BLaER1 (cell line): ENCODE measurements around the gene TIGD2.

ENCODE experiments used
- H3K27ac ChIP-seq: shearing (Covaris generic); formaldehyde crosslinking; 2 replicates; pipeline ENCODE4 v1.8.1; 2022
- H3K27me3 ChIP-seq: shearing (Covaris generic); formaldehyde crosslinking; 2 replicates; pipeline ENCODE4 v1.8.1; 2022
- H3K36me3 ChIP-seq: shearing (Covaris generic); formaldehyde crosslinking; 2 replicates; pipeline ENCODE4 v1.8.1; 2022
- H3K4me1 ChIP-seq: shearing (Covaris generic); formaldehyde crosslinking; 2 replicates; pipeline ENCODE4 v1.8.1; 2022
- H3K4me2 ChIP-seq: shearing (Covaris generic); formaldehyde crosslinking; 2 replicates; pipeline ENCODE4 v1.8.1; 2022
- H3K4me3 ChIP-seq: shearing (Covaris generic); formaldehyde crosslinking; 2 replicates; pipeline ENCODE4 v1.8.1; 2022
- H3K9ac ChIP-seq: shearing (Covaris generic); formaldehyde crosslinking; 2 replicates; pipeline ENCODE4 v1.8.1; 2022
- H3K9me3 ChIP-seq: shearing (Covaris generic); formaldehyde crosslinking; 2 replicates; pipeline ENCODE4 v1.8.1; 2022
- H4K20me1 ChIP-seq: shearing (Covaris generic); formaldehyde crosslinking; 2 replicates; pipeline ENCODE4 v1.8.1; 2022
- Cebpa-rat ChIP-seq: shearing (Covaris generic); IDR thresholded peaks from 2 replicates; pipeline ENCODE4 v1.8.1; 2022

TIGD2 gene

GRCh38 chr4:89099471-89099870, 11.9 kb upstream of the TIGD2 start:
- no peaks in the 10 kb centered on the region for H3K27me3 ChIP-seq
- H3K9me3 ChIP-seq, result no peaks in the 10 kb centered on the region
- no peaks in the 10 kb centered on the region for H3K4me1 ChIP-seq
- TF ChIP-seq Cebpa-rat, result no peak
- no peak overlapping the region for H3K4me3 ChIP-seq
- H3K36me3 ChIP-seq, result no peaks in the 10 kb centered on the region
- no peak overlapping the region for H3K4me2 ChIP-seq
- H3K27ac ChIP-seq, result no peak overlapping the region
- no peak overlapping the region for H3K9ac ChIP-seq
- H4K20me1 ChIP-seq, result no peaks in the 10 kb centered on the region

DNA sequence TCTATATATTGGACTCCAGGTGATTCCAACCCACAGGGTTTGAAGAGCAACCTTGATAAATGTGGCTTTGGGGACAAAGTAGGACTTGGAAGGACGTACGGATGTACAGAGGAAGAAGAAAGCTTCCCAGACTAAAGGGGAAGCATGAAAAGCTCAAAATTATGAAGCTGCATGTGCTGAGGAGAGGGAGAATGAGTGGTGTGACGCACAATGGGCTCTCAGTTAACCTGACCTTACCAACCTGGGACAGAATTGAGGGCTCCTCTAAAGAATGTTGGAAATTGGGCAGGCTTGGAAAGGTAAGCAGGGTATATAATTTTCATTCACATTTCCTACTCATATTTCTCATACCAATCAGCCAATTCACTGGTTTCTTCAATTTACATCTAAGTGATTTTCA, 10.5 kb upstream of the TIGD2 start:
- Histone ChIP-seq H3K4me3 (no peak overlapping the region), H3K36me3 (no peaks in the 10 kb centered on the region), H3K27ac (no peak overlapping the region), H3K4me1 (no peaks in the 10 kb centered on the region), H3K9ac (no peak overlapping the region), H3K4me2 (no peak overlapping the region), H3K9me3 (no peaks in the 10 kb centered on the region), H4K20me1 (no peaks in the 10 kb centered on the region), H3K27me3 (no peaks in the 10 kb centered on the region)
- TF ChIP-seq Cebpa-rat, result no peak

GRCh38 chr4:89101256-89102161, 9.8 kb upstream of the TIGD2 start:
- H3K9me3 ChIP-seq, result no peaks in the 10 kb centered on the region
- no peaks in the 10 kb centered on the region for H4K20me1 ChIP-seq
- H3K27me3 ChIP-seq, result no peaks in the 10 kb centered on the region
- H3K36me3 ChIP-seq, result no peaks in the 10 kb centered on the region
- H3K9ac ChIP-seq, result no peak overlapping the region
- no peak overlapping the region for H3K27ac ChIP-seq
- no peak for TF ChIP-seq Cebpa-rat
- no peak overlapping the region for H3K4me3 ChIP-seq
- H3K4me2 ChIP-seq, result no peak overlapping the region
- H3K4me1 ChIP-seq, result no peaks in the 10 kb centered on the region

DNA sequence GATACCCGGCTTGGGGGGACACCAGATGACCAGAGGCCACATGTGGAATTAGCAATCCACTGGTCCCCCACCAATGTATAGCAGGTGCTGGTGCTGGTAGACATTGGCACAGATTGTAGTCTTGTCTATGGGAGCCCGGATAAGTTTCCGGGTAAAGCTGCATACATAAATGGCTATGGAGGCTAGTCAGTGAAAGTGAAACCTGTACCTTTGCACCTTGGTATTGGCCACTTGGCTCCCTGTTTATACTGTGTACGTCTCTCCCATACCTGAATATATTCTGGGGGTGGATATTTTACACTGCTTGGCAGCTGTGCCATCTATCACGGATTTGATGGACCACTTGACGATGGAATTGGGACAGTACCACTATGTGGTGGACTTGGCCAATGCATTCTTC, 5.6 kb upstream of the TIGD2 start:
- no peak overlapping the region for H3K4me3 ChIP-seq
- H3K27me3 ChIP-seq, result peaks cover 12% of the 10 kb centered on the region

GRCh38 chr4:89108091-89108490, 3.2 kb upstream of the TIGD2 start:
- peaks cover 14% of the 10 kb centered on the region for H3K27me3 ChIP-seq
- TF ChIP-seq Cebpa-rat, result no peak
- peaks cover 17% of the 10 kb centered on the region for H3K4me1 ChIP-seq
- H3K36me3 ChIP-seq, result no peaks in the 10 kb centered on the region
- no peak overlapping the region for H3K4me3 ChIP-seq
- no peak overlapping the region for H3K9ac ChIP-seq
- no peak overlapping the region for H3K4me2 ChIP-seq
- H3K27ac ChIP-seq, result no peak overlapping the region
- peaks cover 18% of the 10 kb centered on the region for H3K9me3 ChIP-seq
- no peaks in the 10 kb centered on the region for H4K20me1 ChIP-seq

More for the DNA sequence above, 5.6 kb upstream of the TIGD2 start:
- H3K9ac ChIP-seq, result no peak overlapping the region
- H3K4me1 ChIP-seq, result peaks cover 5% of the 10 kb centered on the region; the same call in 1 of the 2 replicates
- no peak for TF ChIP-seq Cebpa-rat
- no peak overlapping the region for H3K27ac ChIP-seq
- no peaks in the 10 kb centered on the region for H4K20me1 ChIP-seq
- no peak overlapping the region for H3K4me2 ChIP-seq
- H3K9me3 ChIP-seq, result peaks cover 18% of the 10 kb centered on the region
- H3K36me3 ChIP-seq, result no peaks in the 10 kb centered on the region

GRCh38 chr4:89109841-89110540, 1.3 kb upstream of the TIGD2 start:
- Histone ChIP-seq H3K4me1 (peaks cover 17% of the 10 kb centered on the region), H3K9me3 (peaks cover 30% of the 10 kb centered on the region), H3K9ac (no peak overlapping the region), H3K27me3 (peaks cover 14% of the 10 kb centered on the region), H4K20me1 (no peaks in the 10 kb centered on the region), H3K27ac (no peak overlapping the region), H3K4me3 (peak overlapping the region; percentile 89), H3K4me2 (peak overlapping the region; percentile 87; the same call in 1 of the 2 replicates), H3K36me3 (0 out of 2 replicates have a peak, but pooled peaks cover 9% of the 10 kb centered on the region)
- no peak for TF ChIP-seq Cebpa-rat

GRCh38 chr4:89110541-89110985, 770 bp upstream of the TIGD2 start:
- H3K9me3 ChIP-seq, result peaks cover 30% of the 10 kb centered on the region
- H3K27ac ChIP-seq, result no peak overlapping the region
- peak overlapping the region; percentile 62 for H3K9ac ChIP-seq
- H4K20me1 ChIP-seq, result no peaks in the 10 kb centered on the region
- H3K27me3 ChIP-seq, result peaks cover 14% of the 10 kb centered on the region
- peak overlapping the region; percentile 87 for H3K4me2 ChIP-seq
- H3K4me3 ChIP-seq, result peak overlapping the region; percentile 89
- no peak for TF ChIP-seq Cebpa-rat
- H3K4me1 ChIP-seq, result peaks cover 17% of the 10 kb centered on the region
- 0 out of 2 replicates have a peak, but pooled peaks cover 13% of the 10 kb centered on the region for H3K36me3 ChIP-seq

- peaks cover 17% of the 10 kb centered on the region for H3K4me1 ChIP-seq
- peaks cover 14% of the 10 kb centered on the region for H3K27me3 ChIP-seq
- peaks cover 29% of the 10 kb centered on the region for H3K9me3 ChIP-seq
- H3K9ac ChIP-seq, result peak overlapping the region; percentile 90
- peak overlapping the region; percentile 89 for H3K4me3 ChIP-seq
- H3K27ac ChIP-seq, result peak overlapping the region; percentile 85
- H3K36me3 ChIP-seq, result 0 out of 2 replicates have a peak, but pooled peaks cover 14% of the 10 kb centered on the region
- peak overlapping the region; percentile 92 for H3K4me2 ChIP-seq
- H4K20me1 ChIP-seq, result no peaks in the 10 kb centered on the region
- TF ChIP-seq Cebpa-rat, result peak; percentile 53; the same call in 1 of the 2 replicates
Measured at GRCh38 chr4:89111833-89112563, 665 bp downstream of the TIGD2 start.

GRCh38 chr4:89113415-89113814, 2.1 kb downstream of the TIGD2 start:
- no peak overlapping the region for H3K4me3 ChIP-seq
- H3K27ac ChIP-seq, result no peak overlapping the region
- H3K9ac ChIP-seq, result no peak overlapping the region
- H3K4me1 ChIP-seq, result peaks cover 17% of the 10 kb centered on the region
- no peaks in the 10 kb centered on the region for H4K20me1 ChIP-seq
- peaks cover 15% of the 10 kb centered on the region for H3K9me3 ChIP-seq
- H3K27me3 ChIP-seq, result peaks cover 14% of the 10 kb centered on the region
- no peak for TF ChIP-seq Cebpa-rat
- H3K4me2 ChIP-seq, result no peak overlapping the region
- peaks cover 18% of the 10 kb centered on the region; the same call in 1 of the 2 replicates for H3K36me3 ChIP-seq
